Fibroblast of the aortic adventitia (primary cell): ENCODE results near the gene ZC3H7A. TPM values are rescaled to one million over a fixed set of nuclear protein-coding genes. Genes with fewer than 3 reads are reported as not detected.

ENCODE experiments used
- DNase-seq: peaks from one replicate; pipeline ENCODE4 v3.0.0-alpha.2; 2010; ENCODE audit warnings: low read depth
- H3K4me3 ChIP-seq: 2 replicates; pipeline ENCODE4 v1.5.1; 2011; ENCODE audit warnings: low read depth, mild to moderate bottlenecking, control low read depth, low read length, moderate library complexity
- CTCF ChIP-seq: IDR thresholded peaks from 2 replicates; pipeline ENCODE4 v1.5.1; 2011; ENCODE audit warnings: mild to moderate bottlenecking, low read length, control low read depth, inconsistent platforms; ENCODE audit not compliant: insufficient read depth
- total RNA-seq: library from RNA; depleted of rRNA; stranded (reverse); fragments of >200 nt; gene quantifications from 2 replicates; pipeline ENCODE4 v1.2.3, GENCODE V29; 2012; ENCODE audit warnings: low replicate concordance

Gene ZC3H7A
- total RNA-seq, 1 donor = 31.9 TPM

GRCh38 chr16:11727796-11728543, 69.1 kb downstream of the ZC3H7A start:
- H3K4me3 ChIP-seq = no peak overlapping the region

GRCh38 chr16:11726008-11726407, 71.0 kb downstream of the ZC3H7A start:
- TF ChIP-seq CTCF = no peak
- DNase-seq = no peak
- no peak overlapping the region for H3K4me3 ChIP-seq

More at GRCh38 chr16:11727796-11728543, 69.1 kb downstream of the ZC3H7A start:
- TF ChIP-seq CTCF = no peak
- DNase-seq = no peak

GRCh38 chr16:11725457-11725856, 71.6 kb downstream of the ZC3H7A start:
- DNase-seq = no peak
- no peak for TF ChIP-seq CTCF
- H3K4me3 ChIP-seq = no peak overlapping the region

- no peak for DNase-seq
- TF ChIP-seq CTCF = no peak
- no peak overlapping the region for H3K4me3 ChIP-seq
Measured at GRCh38 chr16:11722468-11722808, 74.6 kb downstream of the ZC3H7A start.

GRCh38 chr16:11721781-11722467, 75.1 kb downstream of the ZC3H7A start:
- H3K4me3 ChIP-seq = no peak overlapping the region
- TF ChIP-seq CTCF = no peak
- DNase-seq = no peak

- no peak overlapping the region for H3K4me3 ChIP-seq
- DNase-seq = no peak
- no peak for TF ChIP-seq CTCF
Measured at GRCh38 chr16:11719762-11720161, 77.3 kb downstream of the ZC3H7A start.
